Measurements from ENCODE around the gene SAMD4B.

SAMD4B gene

DNA sequence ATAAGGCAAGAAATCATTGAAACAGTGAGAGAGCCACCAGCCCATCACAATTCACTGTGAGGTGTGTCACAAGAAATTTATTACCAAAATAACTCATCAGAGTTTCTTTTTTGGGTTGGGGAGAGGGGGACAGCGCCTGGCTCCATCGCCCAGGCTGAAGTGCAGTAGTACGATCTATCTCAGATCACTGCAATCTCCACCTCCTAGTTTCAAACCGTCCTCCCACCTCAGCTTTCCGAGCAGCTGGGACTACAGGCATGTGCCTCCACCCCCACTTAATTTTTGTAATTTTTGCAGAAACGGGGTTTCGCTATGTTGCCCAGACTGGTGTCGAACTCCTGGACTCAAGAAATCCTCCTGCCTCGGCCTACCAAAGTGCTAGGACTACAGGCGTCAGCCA lies 42.4 kb upstream of the SAMD4B start:
- no peak for TF ChIP-seq CTCF (IDR thresholded peaks at IDR 0.05; ENCODE audit: control insufficient read depth, insufficient read depth, low read depth, low read length, missing control alignments)
- DNase-seq (ENCODE audit: low read depth), result no peak

GRCh38 chr19:39301021-39301420 lies 41.2 kb upstream of the SAMD4B start:
- TF ChIP-seq CTCF (IDR thresholded peaks at IDR 0.05; ENCODE audit: control insufficient read depth, insufficient read depth, low read depth, low read length, missing control alignments), result no peak
- no peak for DNase-seq (ENCODE audit: low read depth)
- no peak overlapping the region for H3K4me3 ChIP-seq (ENCODE audit: control insufficient read depth, low read depth, low read length)

More for the DNA sequence above, 42.4 kb upstream of the SAMD4B start:
- H3K4me3 ChIP-seq (ENCODE audit: control insufficient read depth, low read depth, low read length), result no peak overlapping the region

GRCh38 chr19:39301562-39301961 lies 40.7 kb upstream of the SAMD4B start:
- no peak for TF ChIP-seq CTCF (IDR thresholded peaks at IDR 0.05; ENCODE audit: control insufficient read depth, insufficient read depth, low read depth, low read length, missing control alignments)
- H3K4me3 ChIP-seq (ENCODE audit: control insufficient read depth, low read depth, low read length), result no peak overlapping the region
- no peak for DNase-seq (ENCODE audit: low read depth)

DNA sequence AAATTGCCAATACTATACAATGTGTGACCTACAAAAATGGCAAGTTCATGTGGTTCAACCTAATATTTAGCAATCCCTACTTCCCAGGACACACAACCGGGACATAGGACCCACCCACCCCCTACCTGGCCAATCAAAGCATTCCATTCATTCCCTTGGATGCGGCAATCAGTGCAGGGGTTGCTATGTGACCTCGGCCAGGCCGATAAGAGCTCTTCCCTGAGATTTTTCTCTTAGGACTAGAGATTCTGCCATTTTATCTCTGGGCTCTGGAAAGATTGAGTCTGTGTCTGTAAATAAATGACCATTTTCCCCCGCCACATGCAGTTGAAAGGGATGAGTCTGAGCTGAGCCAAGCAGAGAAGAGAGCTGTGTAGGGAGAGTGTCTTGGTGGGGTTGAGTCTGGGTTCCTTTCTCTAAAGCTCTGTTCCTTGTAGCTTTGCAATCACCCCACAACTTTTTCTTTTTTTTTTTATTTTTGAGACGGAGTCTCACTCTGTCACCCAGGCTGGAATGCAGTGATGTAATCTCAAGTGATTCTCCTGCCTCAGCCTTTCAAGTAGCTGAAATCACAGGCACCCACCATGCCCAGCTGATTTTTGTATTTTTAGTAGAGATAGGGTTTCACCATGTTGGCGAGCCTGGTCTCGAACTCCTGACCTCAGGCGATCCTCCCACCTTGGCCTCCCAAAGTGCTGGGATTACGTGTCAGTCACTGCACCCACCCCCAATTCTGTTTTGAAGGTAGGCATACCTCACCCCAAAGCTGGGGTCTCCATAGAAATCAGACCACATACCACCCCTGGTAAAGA lies 38.6 kb upstream of the SAMD4B start:
- H3K4me3 ChIP-seq (ENCODE audit: control insufficient read depth, low read depth, low read length), result no peak overlapping the region
- no peak for DNase-seq (ENCODE audit: low read depth)

GRCh38 chr19:39304185-39304513 lies 38.1 kb upstream of the SAMD4B start:
- no peak overlapping the region for H3K4me3 ChIP-seq (ENCODE audit: control insufficient read depth, low read depth, low read length)
- no peak for DNase-seq (ENCODE audit: low read depth)
- no peak for TF ChIP-seq CTCF (IDR thresholded peaks at IDR 0.05; ENCODE audit: control insufficient read depth, insufficient read depth, low read depth, low read length, missing control alignments)

More for the DNA sequence above, 38.6 kb upstream of the SAMD4B start:
- TF ChIP-seq CTCF (IDR thresholded peaks at IDR 0.05; ENCODE audit: control insufficient read depth, insufficient read depth, low read depth, low read length, missing control alignments), result no peak

GRCh38 chr19:39304701-39305571 lies 37.3 kb upstream of the SAMD4B start:
- no peak overlapping the region for H3K4me3 ChIP-seq (ENCODE audit: control insufficient read depth, low read depth, low read length)
- TF ChIP-seq CTCF (IDR thresholded peaks at IDR 0.05; ENCODE audit: control insufficient read depth, insufficient read depth, low read depth, low read length, missing control alignments), result no peak
- no peak for DNase-seq (ENCODE audit: low read depth)

Data from AG09309 (cell line).